SJCRH30 (cell line): ENCODE measurements around the gene ASS1. TPM values are rescaled to one million over a fixed set of nuclear protein-coding genes. Genes with fewer than 3 reads are reported as not detected.

Experiments
- DNase-seq, 2 experiments: peaks; one replicate each; pipeline ENCODE4 v3.0.0-alpha.2; 2015 to 2020
- H3K27ac ChIP-seq: fragments of 250-450 bp; sonication (Bioruptor Pico); 2 replicates; pipeline ENCODE4 v1.5.1; 2020; ENCODE audit warnings: mild to moderate bottlenecking, moderate library complexity
- H3K27me3 ChIP-seq: fragments of 250-450 bp; sonication (Bioruptor Pico); 2 replicates; pipeline ENCODE4 v1.5.1; 2020; ENCODE audit warnings: mild to moderate bottlenecking, moderate library complexity
- H3K36me3 ChIP-seq: fragments of 250-450 bp; sonication (Bioruptor Pico); 2 replicates; pipeline ENCODE4 v1.5.1; 2020; ENCODE audit warnings: mild to moderate bottlenecking, moderate library complexity
- H3K4me1 ChIP-seq: fragments of 250-450 bp; sonication (Bioruptor Pico); 2 replicates; pipeline ENCODE4 v1.5.1; 2020; ENCODE audit warnings: mild to moderate bottlenecking, moderate library complexity
- H3K4me3 ChIP-seq: fragments of 250-450 bp; sonication (Bioruptor Pico); 2 replicates; pipeline ENCODE4 v1.5.1; 2020; ENCODE audit warnings: mild to moderate bottlenecking, moderate library complexity
- H3K9me3 ChIP-seq: fragments of 250-450 bp; sonication (Bioruptor Pico); replicated peaks from 2 replicates; pipeline ENCODE4 v1.5.1; 2020; ENCODE audit warnings: mild to moderate bottlenecking, moderate library complexity
- total RNA-seq: library from RNA; depleted of rRNA; stranded (reverse); fragments of >200 nt; shearing (Covaris generic); gene quantifications from 2 replicates; pipeline ENCODE4 v1.2.3, GENCODE V29; 2014

ASS1 gene
- total RNA-seq, 1 experiment from 2014 or later: 1,949 TPM

DNA sequence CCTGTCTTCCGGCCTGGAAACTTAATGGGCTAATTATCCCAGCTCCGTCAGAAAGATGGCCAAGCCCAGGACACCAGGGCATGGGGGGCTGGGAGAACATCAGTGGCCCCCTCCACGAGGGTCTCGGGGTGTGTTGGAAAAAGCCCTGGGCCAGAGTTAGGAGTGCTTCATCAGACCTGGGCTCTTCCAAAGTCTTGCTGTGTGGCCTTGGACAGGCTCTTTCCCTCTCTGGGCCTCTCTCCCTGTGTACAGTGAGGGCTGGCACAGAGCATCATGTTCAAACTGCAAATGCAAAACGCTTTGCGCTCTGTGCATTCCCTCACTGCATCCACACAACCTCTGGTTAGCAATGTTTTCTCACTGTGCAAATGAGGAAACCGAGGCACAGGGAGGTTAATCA, 48.3 kb downstream of the ASS1 start:
- peak in 1 of 2 experiments; percentile 34 for DNase-seq
- Histone ChIP-seq H3K9me3 (no peaks in the 10 kb centered on the region), H3K27me3 (no peaks in the 10 kb centered on the region)

DNA sequence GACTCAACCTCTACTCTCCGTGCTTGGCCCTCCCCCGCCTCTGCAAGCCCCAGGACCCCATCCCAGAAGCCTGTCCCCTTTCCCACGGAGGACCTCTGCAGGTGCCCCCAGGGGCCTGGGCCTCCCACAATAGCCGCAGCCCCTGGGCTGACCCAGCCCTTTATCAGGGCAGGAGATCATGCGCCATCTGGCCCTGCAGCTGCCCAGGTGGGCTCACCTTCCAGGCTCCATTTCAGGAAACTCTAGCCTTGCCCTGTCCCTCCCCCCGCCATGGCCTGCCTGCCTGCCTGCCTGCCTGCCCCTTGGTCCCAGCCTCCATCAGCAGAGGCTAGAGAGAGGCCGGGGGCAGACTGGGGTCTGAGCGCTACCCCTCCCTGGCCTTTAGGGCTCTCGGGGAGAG, 48.7 kb downstream of the ASS1 start:
- Histone ChIP-seq H3K27ac (no peak overlapping the region), H3K4me3 (no peak overlapping the region), H3K36me3 (peaks cover 99% of the 10 kb centered on the region), H3K4me1 (no peaks in the 10 kb centered on the region), H3K27me3 (no peaks in the 10 kb centered on the region), H3K9me3 (no peaks in the 10 kb centered on the region)
- peak in 1 of 2 experiments; percentile 26 for DNase-seq

More for the DNA sequence above, 48.3 kb downstream of the ASS1 start:
- H3K4me1 ChIP-seq: no peaks in the 10 kb centered on the region
- no peak overlapping the region for H3K27ac ChIP-seq
- peaks cover 99% of the 10 kb centered on the region for H3K36me3 ChIP-seq
- H3K4me3 ChIP-seq: no peak overlapping the region

DNA sequence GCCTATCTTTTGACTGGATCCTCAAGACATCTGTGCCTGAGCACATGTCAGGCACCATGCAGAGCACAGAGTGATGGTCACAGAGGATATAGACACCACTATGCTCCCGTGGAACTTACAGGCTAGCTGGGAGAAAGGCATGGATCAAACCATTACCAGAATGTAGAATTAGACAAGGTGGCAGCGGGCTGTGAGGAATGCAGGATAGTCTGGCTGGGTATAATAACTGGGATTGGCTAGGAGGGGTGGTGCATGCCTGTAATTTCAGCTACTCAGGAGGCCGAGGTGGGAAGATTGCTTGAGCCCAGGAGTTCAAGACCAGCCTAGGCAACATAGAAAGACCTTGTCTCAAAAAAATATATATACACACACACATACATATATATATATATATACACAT, 50.3 kb downstream of the ASS1 start:
- H3K27me3 ChIP-seq: no peaks in the 10 kb centered on the region
- DNase-seq: peak in 1 of 2 experiments; percentile 45
- H3K36me3 ChIP-seq: peaks cover 99% of the 10 kb centered on the region
- no peak overlapping the region for H3K4me3 ChIP-seq
- H3K27ac ChIP-seq: no peak overlapping the region
- no peaks in the 10 kb centered on the region for H3K4me1 ChIP-seq
- H3K9me3 ChIP-seq: no peaks in the 10 kb centered on the region

DNA sequence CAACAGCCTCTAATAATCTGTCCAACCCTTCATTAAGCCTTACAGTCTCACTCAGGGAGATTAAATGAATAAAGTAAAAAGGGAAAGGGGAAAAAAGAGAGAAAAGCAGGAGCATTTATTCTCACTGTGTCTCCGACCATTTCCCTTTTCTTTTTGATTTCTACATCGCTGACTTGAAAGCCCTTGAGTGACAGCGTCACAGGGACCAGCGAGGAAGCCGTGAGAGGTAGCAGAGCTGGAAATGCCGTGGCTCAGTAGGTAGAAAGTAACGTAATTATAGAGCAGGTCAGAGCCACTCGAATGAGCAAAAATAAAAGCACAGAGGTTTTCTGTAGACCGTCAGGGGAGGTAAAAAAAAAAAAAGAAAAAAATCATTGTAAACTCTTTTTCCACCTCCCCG, 52.4 kb downstream of the ASS1 start:
- H3K27ac ChIP-seq: no peak overlapping the region
- H3K9me3 ChIP-seq: no peaks in the 10 kb centered on the region
- peaks cover 95% of the 10 kb centered on the region for H3K36me3 ChIP-seq
- no peaks in the 10 kb centered on the region for H3K4me1 ChIP-seq
- no peaks in the 10 kb centered on the region for H3K27me3 ChIP-seq
- H3K4me3 ChIP-seq: no peak overlapping the region
- DNase-seq: no peak

DNA sequence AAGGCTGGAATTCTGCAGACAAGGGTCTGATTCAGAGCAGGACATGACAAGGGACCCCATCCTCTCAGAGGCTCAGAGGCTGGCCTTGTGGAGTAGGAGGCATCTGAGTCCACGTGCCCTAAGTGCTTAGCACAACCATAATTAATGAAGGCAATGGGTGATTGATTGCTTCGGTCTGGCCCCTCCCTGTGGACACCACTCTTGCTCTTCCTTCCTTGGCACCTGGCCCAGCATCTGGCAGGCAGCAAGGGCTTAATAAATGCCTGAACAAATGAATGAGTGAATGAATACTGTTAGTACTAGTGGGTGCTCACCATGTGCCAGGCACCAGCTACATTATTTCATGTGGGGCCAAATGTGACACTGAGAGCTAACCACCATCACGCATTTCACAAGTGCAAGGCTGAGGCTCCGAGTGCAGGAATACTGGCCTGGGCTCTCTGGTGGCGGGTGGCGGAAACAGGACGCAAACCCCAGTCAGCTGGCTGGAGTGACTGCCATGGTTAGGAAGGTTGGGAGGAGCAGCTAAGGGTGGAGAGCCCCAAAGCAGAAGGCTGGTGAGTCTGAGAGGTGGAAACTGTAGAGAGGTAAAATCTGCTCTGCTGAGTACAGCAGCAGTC, 53.6 kb downstream of the ASS1 start:
- Histone ChIP-seq H3K36me3 (peaks cover 82% of the 10 kb centered on the region), H3K27me3 (no peaks in the 10 kb centered on the region), H3K4me3 (no peak overlapping the region), H3K9me3 (no peaks in the 10 kb centered on the region), H3K27ac (no peak overlapping the region), H3K4me1 (no peaks in the 10 kb centered on the region)
- DNase-seq: peak; percentile 65 to 69

DNA sequence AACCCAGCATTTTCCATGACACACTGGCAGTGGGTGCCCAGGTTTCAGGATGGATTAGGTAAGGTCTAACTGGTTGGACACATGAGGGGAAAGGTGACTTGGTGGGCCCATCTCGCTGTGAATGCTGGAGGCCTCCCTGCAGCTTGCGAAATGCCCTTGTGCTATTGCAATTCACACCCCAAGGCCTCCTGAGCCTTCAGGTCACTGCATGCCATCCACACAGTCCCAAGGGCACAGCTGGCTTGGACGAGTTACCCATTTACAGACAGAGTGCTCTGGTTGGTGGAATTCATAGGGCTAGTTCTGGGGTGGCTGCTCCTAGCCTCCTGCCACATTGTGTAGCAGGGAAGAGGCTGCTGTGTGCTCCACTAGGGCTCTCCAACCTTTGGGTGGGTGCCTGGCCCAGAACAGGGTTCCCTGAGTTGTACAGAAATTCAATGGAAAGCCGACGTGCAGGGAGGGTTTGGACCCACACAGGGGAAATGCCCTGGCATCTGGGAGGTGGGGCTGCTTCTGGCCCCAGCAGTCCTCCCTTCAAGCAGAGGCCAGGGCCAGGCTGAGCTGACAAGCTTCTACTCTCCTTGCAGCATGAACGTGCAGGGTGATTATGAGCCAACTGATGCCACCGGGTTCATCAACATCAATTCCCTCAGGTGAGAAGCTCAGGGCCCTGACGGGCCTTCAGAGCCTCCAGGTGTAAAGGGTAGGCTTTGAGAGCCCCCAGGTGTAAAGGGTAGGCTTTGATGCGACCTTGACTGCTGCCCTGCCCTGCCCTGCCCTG, 54.3 kb downstream of the ASS1 start:
- H3K36me3 ChIP-seq: peaks cover 76% of the 10 kb centered on the region
- H3K4me1 ChIP-seq: no peaks in the 10 kb centered on the region
- peak in 1 of 2 experiments; percentile 35 for DNase-seq
- no peak overlapping the region for H3K4me3 ChIP-seq
- no peaks in the 10 kb centered on the region for H3K27me3 ChIP-seq
- no peak overlapping the region for H3K27ac ChIP-seq
- no peaks in the 10 kb centered on the region for H3K9me3 ChIP-seq

DNA sequence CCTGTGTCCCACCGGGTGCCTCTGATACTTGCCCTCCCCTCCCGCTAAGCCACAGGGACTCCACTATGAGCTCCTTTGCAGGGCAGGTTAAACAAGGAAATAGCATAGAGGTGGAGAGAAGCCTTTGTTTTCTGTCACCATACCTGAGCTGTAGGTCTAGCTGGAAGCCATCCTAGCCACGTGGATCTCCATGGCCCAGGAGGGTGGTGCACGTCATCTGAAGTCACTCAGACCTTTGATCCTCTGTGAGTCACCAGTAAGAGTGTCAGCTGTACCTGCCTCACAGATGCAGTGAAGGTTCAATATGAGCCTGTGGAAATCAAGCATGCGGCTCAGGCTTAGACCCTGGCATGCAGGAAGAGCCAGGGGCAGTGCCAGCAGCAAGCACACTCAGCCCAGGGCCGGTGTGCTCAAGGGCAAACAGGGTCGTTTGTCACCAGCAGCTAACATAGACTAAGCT, 55.1 kb downstream of the ASS1 start:
- peak in 1 of 2 experiments; percentile 24 for DNase-seq

DNA sequence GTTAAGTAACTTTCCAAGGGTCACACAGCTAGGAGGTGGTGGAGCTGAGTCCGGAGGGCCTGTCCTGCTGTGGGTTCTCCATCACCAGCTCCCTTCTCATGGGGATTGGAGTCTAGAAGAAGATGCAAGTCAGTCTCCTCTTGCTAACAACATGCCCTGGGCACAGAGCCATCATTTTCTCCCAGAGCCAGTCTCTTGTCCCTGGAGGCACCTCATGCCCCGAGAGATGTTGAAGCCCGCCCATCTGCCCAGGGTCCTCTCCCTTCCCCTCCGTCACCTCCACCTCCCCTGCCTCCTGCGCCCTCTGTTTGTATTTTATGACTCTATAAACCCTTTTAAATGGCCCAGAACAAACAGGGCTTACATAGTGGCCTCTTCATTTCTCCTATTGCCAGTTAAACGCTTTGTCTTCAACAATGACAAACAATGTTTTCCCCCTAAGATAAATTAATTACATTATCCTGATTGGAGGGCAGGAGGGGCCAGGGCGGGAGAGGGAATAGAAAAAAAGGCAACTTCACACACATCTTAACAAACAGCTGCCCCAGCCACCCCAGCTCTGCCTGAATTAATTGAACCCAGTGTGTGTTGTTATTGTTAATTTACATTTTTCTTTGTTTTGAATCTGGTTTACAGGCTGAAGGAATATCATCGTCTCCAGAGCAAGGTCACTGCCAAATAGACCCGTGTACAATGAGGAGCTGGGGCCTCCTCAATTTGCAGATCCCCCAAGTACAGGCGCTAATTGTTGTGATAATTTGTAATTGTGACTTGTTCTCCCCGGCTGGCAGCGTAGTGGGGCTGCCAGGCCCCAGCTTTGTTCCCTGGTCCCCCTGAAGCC, 55.8 kb downstream of the ASS1 start:
- no peak overlapping the region for H3K4me3 ChIP-seq
- peaks cover 61% of the 10 kb centered on the region for H3K36me3 ChIP-seq
- H3K27me3 ChIP-seq: no peaks in the 10 kb centered on the region
- no peaks in the 10 kb centered on the region for H3K4me1 ChIP-seq
- H3K9me3 ChIP-seq: no peaks in the 10 kb centered on the region
- no peak overlapping the region for H3K27ac ChIP-seq
- peak in 1 of 2 experiments; percentile 38 for DNase-seq

More for the DNA sequence above, 55.1 kb downstream of the ASS1 start:
- H3K27ac ChIP-seq: no peak overlapping the region
- H3K4me1 ChIP-seq: no peaks in the 10 kb centered on the region
- H3K36me3 ChIP-seq: peaks cover 68% of the 10 kb centered on the region
- no peaks in the 10 kb centered on the region for H3K27me3 ChIP-seq
- H3K4me3 ChIP-seq: no peak overlapping the region
- no peaks in the 10 kb centered on the region for H3K9me3 ChIP-seq

DNA sequence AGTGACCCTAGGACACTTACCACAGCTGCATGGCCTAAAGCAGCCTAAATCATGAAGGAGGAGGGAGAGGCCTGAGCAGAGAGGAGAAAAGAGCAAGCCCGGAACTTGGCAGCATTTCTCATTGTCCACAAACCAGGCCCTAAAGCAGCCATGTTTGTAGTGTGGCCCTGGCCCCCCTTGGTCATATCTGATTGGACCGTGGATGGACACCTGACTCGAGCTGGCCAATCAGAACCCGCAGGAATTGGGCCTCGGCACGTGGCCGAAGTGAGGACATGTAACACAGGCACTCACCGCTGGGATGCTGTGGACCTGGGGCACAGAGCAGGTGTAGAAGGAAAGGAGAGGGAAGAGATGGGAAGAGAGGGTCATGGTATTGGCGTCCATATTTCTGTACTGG, 56.9 kb downstream of the ASS1 start:
- Histone ChIP-seq H3K36me3 (peaks cover 51% of the 10 kb centered on the region), H3K4me3 (no peak overlapping the region)

DNA sequence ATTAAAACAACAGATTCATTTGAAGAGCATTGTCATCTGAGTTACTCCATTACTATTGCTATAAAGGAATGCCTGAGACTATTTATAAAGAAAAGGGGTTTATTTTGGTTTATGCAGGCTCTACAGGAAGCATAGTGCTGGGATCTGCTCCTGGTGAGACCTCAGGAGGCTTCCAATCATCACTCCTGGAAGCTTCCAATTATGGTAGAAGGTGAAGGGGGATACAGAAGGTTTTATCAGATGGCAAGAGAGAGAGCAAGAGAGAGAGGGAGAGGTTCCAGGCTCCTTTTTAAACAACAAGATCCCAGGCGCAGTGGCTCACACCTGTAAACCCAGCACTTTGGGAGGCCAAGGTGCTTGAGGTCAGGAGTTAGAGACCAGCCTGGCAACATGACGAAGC, 63.5 kb downstream of the ASS1 start:
- Histone ChIP-seq H3K4me1 (0 out of 2 replicates have a peak, but pooled peaks cover 2% of the 10 kb centered on the region), H3K27me3 (no peaks in the 10 kb centered on the region), H3K4me3 (no peak overlapping the region), H3K9me3 (peaks cover 6% of the 10 kb centered on the region; the same call in 1 of the 2 replicates), H3K36me3 (no peaks in the 10 kb centered on the region), H3K27ac (no peak overlapping the region)
- DNase-seq: no peak

More for the DNA sequence above, 56.9 kb downstream of the ASS1 start:
- Histone ChIP-seq H3K27ac (no peak overlapping the region; the same call in 1 of the 2 replicates), H3K27me3 (no peaks in the 10 kb centered on the region), H3K4me1 (no peaks in the 10 kb centered on the region), H3K9me3 (no peaks in the 10 kb centered on the region)
- peak; percentile 75 to 80 for DNase-seq

DNA sequence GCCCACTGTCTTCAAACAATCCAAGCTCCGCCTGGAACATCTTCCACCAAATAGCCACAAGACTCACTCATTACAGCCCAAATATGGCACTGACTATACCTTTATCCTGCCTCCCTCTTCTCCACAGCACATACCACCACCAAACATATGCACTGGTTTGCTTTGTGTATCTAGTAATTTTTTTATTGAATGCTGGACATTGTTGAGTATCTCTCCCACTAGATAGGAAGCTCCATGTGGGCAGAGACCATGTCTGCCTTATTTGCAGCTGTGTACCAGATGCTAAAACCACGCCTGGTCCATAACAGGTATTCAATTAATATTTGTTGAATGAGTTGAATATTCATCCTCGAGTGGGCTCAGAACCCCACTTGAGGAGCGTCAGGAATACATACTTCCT, 67.4 kb downstream of the ASS1 start:
- no peak overlapping the region for H3K4me3 ChIP-seq
- H3K27me3 ChIP-seq: no peaks in the 10 kb centered on the region
- peaks cover 6% of the 10 kb centered on the region; the same call in 1 of the 2 replicates for H3K9me3 ChIP-seq
- DNase-seq: no peak
- no peak overlapping the region for H3K27ac ChIP-seq
- H3K4me1 ChIP-seq: 0 out of 2 replicates have a peak, but pooled peaks cover 2% of the 10 kb centered on the region
- H3K36me3 ChIP-seq: no peaks in the 10 kb centered on the region

DNA sequence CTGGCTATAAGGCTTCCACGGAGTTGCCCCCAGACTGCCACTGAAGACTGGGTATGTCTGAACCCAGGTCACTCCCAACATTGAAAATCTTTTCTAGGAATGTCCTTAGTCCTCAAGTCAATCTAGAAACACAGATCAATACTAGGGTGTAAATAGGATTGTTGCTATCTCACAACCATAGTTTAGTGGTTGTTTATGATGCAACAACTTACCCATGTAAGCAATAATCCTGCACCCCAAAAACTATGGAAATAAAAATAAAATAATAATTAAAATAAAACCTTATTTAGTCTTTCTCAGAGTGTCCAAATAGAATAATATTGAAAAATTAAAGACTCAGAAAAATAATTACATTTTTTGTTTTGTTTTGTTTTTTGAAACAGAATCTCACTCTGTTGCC, 68.3 kb downstream of the ASS1 start:
- H3K27ac ChIP-seq: no peak overlapping the region
- H3K9me3 ChIP-seq: peaks cover 6% of the 10 kb centered on the region; the same call in 1 of the 2 replicates
- no peak for DNase-seq
- H3K4me3 ChIP-seq: no peak overlapping the region
- no peaks in the 10 kb centered on the region for H3K36me3 ChIP-seq
- 0 out of 2 replicates have a peak, but pooled peaks cover 2% of the 10 kb centered on the region for H3K4me1 ChIP-seq
- H3K27me3 ChIP-seq: no peaks in the 10 kb centered on the region

DNA sequence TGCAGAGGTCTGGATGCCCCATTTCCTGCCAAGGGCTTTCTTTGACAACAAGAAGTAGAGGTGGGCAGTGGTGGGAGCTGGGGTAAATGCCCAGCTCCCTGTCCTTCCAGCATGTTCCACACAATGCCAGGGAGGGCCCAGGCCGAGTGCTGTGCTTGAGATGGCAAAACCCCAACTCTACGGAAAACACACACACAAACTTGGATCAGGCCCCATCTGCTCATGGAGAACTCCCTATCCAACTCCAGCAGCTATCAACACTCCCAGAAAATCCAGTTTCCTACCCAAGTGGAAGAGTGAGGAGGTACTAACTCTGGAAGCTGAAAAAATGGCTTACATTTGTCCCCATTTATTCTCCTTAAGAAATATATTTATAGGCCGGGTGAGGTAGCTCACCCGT, 73.5 kb downstream of the ASS1 start:
- peaks cover 4% of the 10 kb centered on the region for H3K4me1 ChIP-seq
- no peak overlapping the region for H3K4me3 ChIP-seq
- no peaks in the 10 kb centered on the region for H3K36me3 ChIP-seq
- no peaks in the 10 kb centered on the region for H3K9me3 ChIP-seq
- no peak for DNase-seq
- no peak overlapping the region for H3K27ac ChIP-seq
- no peaks in the 10 kb centered on the region for H3K27me3 ChIP-seq

DNA sequence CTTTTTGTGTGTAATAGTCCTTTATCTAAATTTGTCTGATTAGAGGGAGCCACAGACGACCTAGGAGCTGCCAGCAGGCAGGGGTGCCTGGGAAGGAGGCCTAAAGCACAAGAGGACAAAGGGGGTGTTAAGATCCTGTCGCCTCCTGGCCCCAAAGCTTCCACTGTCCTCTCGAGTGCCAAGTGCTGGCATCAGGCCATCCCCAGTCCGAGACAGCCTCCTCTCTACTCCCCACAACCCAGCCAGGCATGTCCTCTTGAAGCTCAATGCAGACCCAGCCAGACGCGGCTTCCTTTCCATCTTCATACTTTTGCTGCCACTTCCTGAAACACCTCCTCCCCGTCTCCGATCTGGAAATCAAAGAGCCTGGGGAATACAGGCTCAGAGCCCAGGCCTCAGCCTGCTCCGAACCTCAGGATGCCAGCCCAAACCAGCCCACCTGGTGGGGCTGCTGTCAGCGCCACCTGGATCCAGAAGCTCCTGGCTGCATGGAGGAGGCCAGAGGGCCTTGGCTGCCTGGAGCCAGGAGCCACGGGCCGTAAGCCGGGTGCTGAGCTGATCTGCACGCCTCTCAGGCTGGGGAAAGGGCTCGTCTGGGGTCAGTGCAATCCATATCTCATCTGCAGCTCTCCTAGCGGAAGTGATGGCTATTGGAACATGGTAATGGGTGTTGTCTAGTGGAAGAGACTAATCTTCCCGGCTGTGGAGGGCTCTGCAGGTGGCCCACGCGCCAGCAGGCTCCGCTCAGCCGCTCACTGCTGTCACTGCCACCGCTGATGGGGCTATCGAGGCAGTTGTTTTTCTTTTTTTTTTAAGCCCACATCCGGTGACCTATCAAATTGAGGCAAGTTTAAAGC, 74.4 kb downstream of the ASS1 start:
- Histone ChIP-seq H3K4me3 (no peak overlapping the region), H3K27ac (no peak overlapping the region), H3K27me3 (no peaks in the 10 kb centered on the region), H3K4me1 (peaks cover 4% of the 10 kb centered on the region), H3K36me3 (no peaks in the 10 kb centered on the region), H3K9me3 (no peaks in the 10 kb centered on the region)
- DNase-seq: peak in 1 of 2 experiments; percentile 50
